Smooth muscle cell (in vitro differentiated cells): Measurements from ENCODE around the gene PIK3R2. TPM values are rescaled to one million over a fixed set of nuclear protein-coding genes. Genes with fewer than 3 reads are reported as not detected.

ENCODE experiments used
- DNase-seq: peaks from one replicate; lab custom pipeline; 2025; ENCODE audit not compliant: unreplicated experiment; lab: John Stamatoyannopoulos, UW
- H2AFZ ChIP-seq: fragments of 200-600 bp; sonication (generic); 2 replicates; pipeline ENCODE4 v1.6.0; 2016; ENCODE audit warnings: antibody characterized with exemption, low read depth, mild to moderate bottlenecking
- H3F3A ChIP-seq: fragments of 200-600 bp; sonication (generic); 2 replicates; pipeline ENCODE4 v1.6.0; 2017; ENCODE audit warnings: antibody characterized with exemption, low read depth
- H3K27ac ChIP-seq: fragments of 200-600 bp; sonication (generic); 2 replicates; pipeline ENCODE4 v1.5.1; 2016; ENCODE audit warnings: low read depth, mild to moderate bottlenecking
- H3K27me3 ChIP-seq: fragments of 200-600 bp; sonication (generic); 2 replicates; pipeline ENCODE4 v1.6.1; 2016; ENCODE audit warnings: low read depth, mild to moderate bottlenecking
- H3K36me3 ChIP-seq: fragments of 200-600 bp; sonication (generic); 2 replicates; pipeline ENCODE4 v1.5.1; 2016; ENCODE audit warnings: low read depth
- H3K4me1 ChIP-seq: fragments of 200-600 bp; sonication (generic); 2 replicates; pipeline ENCODE4 v1.5.1; 2016; ENCODE audit warnings: low read depth
- H3K4me2 ChIP-seq: fragments of 200-600 bp; sonication (generic); 2 replicates; pipeline ENCODE4 v1.6.0; 2016; ENCODE audit warnings: mild to moderate bottlenecking
- H3K4me3 ChIP-seq: fragments of 200-600 bp; sonication (generic); 2 replicates; pipeline ENCODE4 v1.5.1; 2016; ENCODE audit warnings: mild to moderate bottlenecking
- H3K79me2 ChIP-seq: fragments of 200-600 bp; sonication (generic); 2 replicates; pipeline ENCODE4 v1.6.0; 2016; ENCODE audit warnings: low read depth, mild to moderate bottlenecking
- H3K9ac ChIP-seq: fragments of 200-600 bp; sonication (generic); 2 replicates; pipeline ENCODE4 v1.6.0; 2016; ENCODE audit warnings: low read depth
- H3K9me3 ChIP-seq: fragments of 200-600 bp; sonication (generic); replicated peaks from 2 replicates; pipeline ENCODE4 v1.5.1; 2016; ENCODE audit warnings: low read depth
- H4K20me1 ChIP-seq: fragments of 200-600 bp; sonication (generic); 2 replicates; pipeline ENCODE4 v1.6.0; 2016; ENCODE audit warnings: low read depth
- CTCF ChIP-seq: fragments of 200-600 bp; sonication (generic); IDR thresholded peaks from 2 replicates; pipeline ENCODE4 v1.5.1; 2017; ENCODE audit warnings: borderline replicate concordance, mild to moderate bottlenecking, antibody characterized with exemption; ENCODE audit not compliant: insufficient read depth, poor library complexity, severe bottlenecking
- WGBS: methylation state at CpG from one replicate; pipeline ENCODE4 v1.1.7; 2016; ENCODE audit warnings: low lambda C conversion rate; 5-methylcytosine and 5-hydroxymethylcytosine counted together
- polyA plus RNA-seq: library from polyadenylated mRNA; unstranded; fragments of >200 nt; fragmentation: Nextera tagmentation; extraction: Ambion mirVana; gene quantifications from 2 replicates; pipeline ENCODE4 v1.2.1, GENCODE V29; 2016
- total RNA-seq: library from RNA; depleted of rRNA; stranded (reverse); fragments of >200 nt; gene quantifications from 2 replicates; pipeline ENCODE4 v1.2.3, GENCODE V29; 2014

The PIK3R2 gene
- total and polyA plus RNA-seq, 2 experiments from 2014 or later = 22.9 to 50.1 TPM

- peak overlapping the region; percentile 83 for H3K4me3 ChIP-seq
- H4K20me1 ChIP-seq = peaks cover 31% of the 10 kb centered on the region
- peak overlapping the region; percentile 97 for H3K9ac ChIP-seq
- no peaks in the 10 kb centered on the region for H3K27me3 ChIP-seq
- H2AFZ ChIP-seq = peak overlapping the region; percentile 65
- H3K4me2 ChIP-seq = peak overlapping the region; percentile 99
- 5% methylated on average over 22 of the region's 38 CpGs for WGBS
- H3K79me2 ChIP-seq = peaks cover 24% of the 10 kb centered on the region
- no peaks in the 10 kb centered on the region for H3K36me3 ChIP-seq
- TF ChIP-seq CTCF = no peak
- H3K27ac ChIP-seq = peak overlapping the region; percentile 27
- peaks cover 5% of the 10 kb centered on the region for H3F3A ChIP-seq
- peaks cover 12% of the 10 kb centered on the region for H3K4me1 ChIP-seq
- no peak for DNase-seq
- H3K9me3 ChIP-seq = no peaks in the 10 kb centered on the region
Observed at GRCh38 chr19:18153556-18154134, 682 bp downstream of the PIK3R2 start.

GRCh38 chr19:18155095-18156087 lies 2.4 kb downstream of the PIK3R2 start:
- H3K9ac ChIP-seq = no peak overlapping the region
- no peaks in the 10 kb centered on the region for H3K9me3 ChIP-seq
- H3K4me2 ChIP-seq = no peak overlapping the region
- peaks cover 12% of the 10 kb centered on the region for H3K4me1 ChIP-seq
- WGBS = 96% methylated on average over 43 of the region's 43 CpGs
- no peak for TF ChIP-seq CTCF
- H3K79me2 ChIP-seq = peaks cover 24% of the 10 kb centered on the region
- H2AFZ ChIP-seq = no peak overlapping the region
- peaks cover 5% of the 10 kb centered on the region for H3F3A ChIP-seq
- H3K36me3 ChIP-seq = no peaks in the 10 kb centered on the region
- H3K4me3 ChIP-seq = no peak overlapping the region
- no peak for DNase-seq
- peaks cover 36% of the 10 kb centered on the region for H4K20me1 ChIP-seq
- no peak overlapping the region for H3K27ac ChIP-seq
- no peaks in the 10 kb centered on the region for H3K27me3 ChIP-seq

- Histone ChIP-seq H3K4me1 (peaks cover 12% of the 10 kb centered on the region), H3K4me3 (no peak overlapping the region), H3F3A (peaks cover 5% of the 10 kb centered on the region), H3K4me2 (no peak overlapping the region), H3K27ac (no peak overlapping the region), H3K9ac (no peak overlapping the region), H3K9me3 (no peaks in the 10 kb centered on the region), H2AFZ (no peak overlapping the region), H3K27me3 (no peaks in the 10 kb centered on the region), H3K36me3 (no peaks in the 10 kb centered on the region), H3K79me2 (peaks cover 24% of the 10 kb centered on the region), H4K20me1 (peaks cover 36% of the 10 kb centered on the region)
- 97% methylated on average over 6 of the region's 6 CpGs for WGBS
- TF ChIP-seq CTCF = no peak
- DNase-seq = no peak
Observed at GRCh38 chr19:18156268-18156667, 3.3 kb downstream of the PIK3R2 start.
